SK-N-SH treated with all-trans-retinoic acid at 6 μM for 48 hours (cell line): Measurements from ENCODE around the gene LONRF2.

Experiments
- CSDC2 ChIP-seq: fragments of 250-450 bp; sonication (Bioruptor Pico); IDR thresholded peaks from 2 replicates; pipeline ENCODE4 v1.5.0; 2020; ENCODE audit warnings: mild to moderate bottlenecking, moderate library complexity
- ESRRG ChIP-seq: fragments of 250-450 bp; sonication (Bioruptor Pico); IDR thresholded peaks from 2 replicates; pipeline ENCODE4 v1.6.1; 2021; ENCODE audit warnings: mild to moderate bottlenecking
- GLIS3 ChIP-seq: fragments of 250-450 bp; sonication (Bioruptor Pico); IDR thresholded peaks from 2 replicates; pipeline ENCODE4 v1.5.0; 2020; ENCODE audit warnings: mild to moderate bottlenecking, moderate library complexity
- PATZ1 ChIP-seq: fragments of 250-450 bp; sonication (Bioruptor Pico); IDR thresholded peaks from 2 replicates; pipeline ENCODE4 v1.8.0; 2020; ENCODE audit warnings: mild to moderate bottlenecking, moderate library complexity, borderline replicate concordance
- RARB ChIP-seq: fragments of 250-450 bp; sonication (Bioruptor Pico); IDR thresholded peaks from 2 replicates; pipeline ENCODE4 v1.8.0; 2021; ENCODE audit warnings: mild to moderate bottlenecking, moderate library complexity
- TSHZ2 ChIP-seq: fragments of 250-450 bp; sonication (Bioruptor Pico); IDR thresholded peaks from 2 replicates; pipeline ENCODE4 v1.5.0; 2020; ENCODE audit warnings: mild to moderate bottlenecking, moderate library complexity
- ZFP3 ChIP-seq: fragments of 250-450 bp; sonication (Bioruptor Pico); IDR thresholded peaks from 2 replicates; pipeline ENCODE4 v1.5.0; 2020; ENCODE audit warnings: mild to moderate bottlenecking, moderate library complexity
- ZFP30 ChIP-seq: fragments of 450-650 bp; formaldehyde crosslinking; IDR thresholded peaks from 2 replicates; pipeline ENCODE4 v1.5.0; 2022; ENCODE audit warnings: mild to moderate bottlenecking, moderate library complexity
- TF ChIP-seq, protein P1 (sequence below): fragments of 250-450 bp; sonication (Bioruptor Pico); IDR thresholded peaks from 2 replicates; pipeline ENCODE4 v1.5.1; 2021; ENCODE audit warnings: mild to moderate bottlenecking, moderate library complexity

DNA sequence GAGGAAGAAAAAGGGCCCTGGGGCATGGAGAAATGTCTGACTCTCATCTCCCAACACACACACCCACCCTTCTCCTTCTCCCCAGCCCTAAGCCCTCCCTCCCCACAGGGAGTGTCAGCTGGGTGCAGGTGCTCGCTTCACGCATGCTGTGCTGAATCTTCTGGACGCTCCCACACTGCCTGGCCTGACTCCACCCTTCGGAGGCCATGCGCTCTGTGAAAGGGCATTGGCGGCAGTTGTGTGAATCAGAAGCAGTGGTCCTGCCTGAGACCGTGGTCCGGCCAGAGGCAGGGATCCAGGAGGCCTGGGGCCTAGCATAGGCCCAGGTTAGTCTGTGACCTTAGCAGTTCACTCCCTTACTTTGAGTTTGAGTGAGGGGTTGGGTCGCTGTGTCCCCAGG lies 57.1 kb downstream of the LONRF2 start:
- TF ChIP-seq, protein P1, sequence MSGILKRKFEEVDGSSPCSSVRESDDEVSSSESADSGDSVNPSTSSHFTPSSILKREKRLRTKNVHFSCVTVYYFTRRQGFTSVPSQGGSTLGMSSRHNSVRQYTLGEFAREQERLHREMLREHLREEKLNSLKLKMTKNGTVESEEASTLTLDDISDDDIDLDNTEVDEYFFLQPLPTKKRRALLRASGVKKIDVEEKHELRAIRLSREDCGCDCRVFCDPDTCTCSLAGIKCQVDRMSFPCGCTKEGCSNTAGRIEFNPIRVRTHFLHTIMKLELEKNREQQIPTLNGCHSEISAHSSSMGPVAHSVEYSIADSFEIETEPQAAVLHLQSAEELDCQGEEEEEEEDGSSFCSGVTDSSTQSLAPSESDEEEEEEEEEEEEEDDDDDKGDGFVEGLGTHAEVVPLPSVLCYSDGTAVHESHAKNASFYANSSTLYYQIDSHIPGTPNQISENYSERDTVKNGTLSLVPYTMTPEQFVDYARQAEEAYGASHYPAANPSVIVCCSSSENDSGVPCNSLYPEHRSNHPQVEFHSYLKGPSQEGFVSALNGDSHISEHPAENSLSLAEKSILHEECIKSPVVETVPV (CRISPR knock-in tag): no peak
- no peak for TF ChIP-seq ZFP30 (CRISPR knock-in tag)
- no peak for TF ChIP-seq GLIS3 (CRISPR knock-in tag)
- no peak for TF ChIP-seq PATZ1
- no peak for TF ChIP-seq ZFP3 (CRISPR knock-in tag)
- TF ChIP-seq RARB (CRISPR knock-in tag): no peak
- no peak for TF ChIP-seq TSHZ2 (CRISPR knock-in tag)
- no peak for TF ChIP-seq CSDC2 (CRISPR knock-in tag)
- TF ChIP-seq ESRRG (CRISPR knock-in tag): no peak
